HG03095 (cell line): Measurements from ENCODE around the gene SLC7A8.

ENCODE experiments used
- ATAC-seq: cut with Tn5 transposase; IDR thresholded peaks from one replicate; pipeline ENCODE4 v1.9.1; 2021; ENCODE audit warnings: moderate library complexity; ENCODE audit not compliant: unreplicated experiment

The SLC7A8 gene

GRCh38 chr14:23159532-23159931 is 23.9 kb downstream of the SLC7A8 start:
- ATAC-seq = no peak

- ATAC-seq = no peak
Observed at GRCh38 chr14:23158779-23159178, 24.7 kb downstream of the SLC7A8 start.

GRCh38 chr14:23154964-23155587 is 28.4 kb downstream of the SLC7A8 start:
- no peak for ATAC-seq

DNA sequence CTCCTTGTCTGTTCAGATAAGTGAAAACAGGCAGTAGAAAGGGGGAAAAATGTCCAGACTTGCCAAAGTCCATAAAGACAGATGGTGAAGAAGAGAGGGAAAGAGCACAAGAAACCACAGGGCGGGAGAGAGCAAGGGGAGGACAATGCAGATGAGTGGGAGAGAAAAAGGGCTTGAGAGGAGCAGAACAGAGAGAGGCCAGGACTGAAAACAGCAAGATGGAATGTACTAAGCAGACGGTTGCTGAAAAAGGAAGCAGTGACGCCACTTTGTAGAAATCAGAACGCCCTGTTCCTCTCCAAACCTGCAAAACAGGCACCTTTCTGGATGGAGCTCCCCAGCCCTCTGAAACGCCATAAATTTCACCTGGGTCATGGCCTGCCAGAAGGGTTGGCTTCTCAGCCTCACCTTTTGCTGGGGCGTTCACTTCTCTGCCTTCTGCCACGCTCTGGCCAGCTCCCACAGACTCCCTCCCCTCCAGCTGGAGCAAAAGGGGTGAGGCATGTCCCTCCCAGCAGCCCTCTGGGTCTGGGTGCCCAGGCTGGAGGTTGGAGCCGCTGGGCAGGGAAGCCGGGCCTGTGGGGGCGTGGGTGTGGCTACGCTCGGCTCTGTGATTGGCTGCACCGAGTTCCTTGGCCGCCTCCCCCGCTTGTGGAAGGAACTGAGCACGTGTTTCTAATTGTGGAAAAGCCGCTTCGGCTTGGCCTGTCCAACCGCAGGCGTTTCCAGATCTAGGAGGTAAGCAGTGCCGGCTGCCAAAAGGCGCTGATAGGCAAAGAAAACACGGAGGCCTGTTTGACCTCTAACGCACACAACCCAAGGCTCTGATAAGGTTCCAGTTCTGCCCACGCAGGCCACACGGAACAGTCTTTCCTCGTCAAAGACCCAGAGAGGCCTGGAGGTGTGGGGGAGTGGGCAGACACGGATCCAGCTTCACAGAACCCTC is 29.3 kb downstream of the SLC7A8 start:
- ATAC-seq = no peak

GRCh38 chr14:23151342-23151741 is 32.1 kb downstream of the SLC7A8 start:
- no peak for ATAC-seq

- no peak for ATAC-seq
Observed at GRCh38 chr14:23149745-23150144, 33.7 kb downstream of the SLC7A8 start.

GRCh38 chr14:23148591-23149249 is 34.7 kb downstream of the SLC7A8 start:
- ATAC-seq = no peak

DNA sequence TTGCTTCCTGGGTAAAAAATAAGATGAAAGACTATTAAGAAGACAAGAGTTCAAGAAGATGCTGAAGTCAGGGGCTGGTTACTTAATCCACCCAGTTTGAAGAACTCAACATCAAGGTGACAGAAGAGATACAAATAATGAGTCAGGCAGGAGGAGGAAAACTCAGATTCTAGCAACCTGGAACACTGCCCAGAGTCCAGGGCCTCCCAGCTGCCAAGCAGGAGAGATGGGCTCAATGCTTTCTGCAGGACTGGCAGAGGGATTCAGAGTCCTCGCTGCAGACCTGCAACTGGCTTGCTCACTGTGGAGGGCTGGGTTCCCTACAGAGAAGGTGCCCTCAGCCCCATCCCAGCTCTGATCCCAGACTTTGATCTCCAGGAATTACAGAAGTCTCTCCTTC is 35.8 kb downstream of the SLC7A8 start:
- ATAC-seq = no peak

GRCh38 chr14:23146980-23147379 is 36.5 kb downstream of the SLC7A8 start:
- ATAC-seq = no peak

DNA sequence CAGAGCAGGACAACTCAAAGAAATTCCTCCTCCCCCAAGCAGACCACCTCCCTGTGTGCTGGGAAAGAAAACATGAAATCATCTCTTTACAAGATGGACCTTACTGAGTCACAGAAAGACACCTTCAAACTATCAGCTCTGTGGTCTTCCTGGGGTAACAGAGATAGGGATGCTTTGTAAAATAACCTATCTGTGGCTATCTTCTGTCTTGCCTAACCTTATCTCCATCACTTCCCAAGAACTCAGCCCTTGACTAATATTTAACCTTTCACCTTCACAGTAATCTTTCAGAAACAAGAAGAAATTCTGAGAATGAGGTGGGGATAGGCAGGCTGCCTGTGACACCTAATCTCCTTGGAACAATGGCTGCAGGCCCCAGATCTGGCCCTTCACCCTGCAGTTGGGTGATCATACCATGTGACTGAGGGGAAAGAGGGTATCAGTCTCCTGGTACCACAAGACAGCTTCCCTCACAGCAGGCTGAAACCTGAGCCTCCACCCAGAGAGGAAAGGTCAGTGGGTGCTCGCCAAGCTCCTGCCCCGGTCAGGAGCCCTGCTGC is 37.0 kb downstream of the SLC7A8 start:
- ATAC-seq = no peak

DNA sequence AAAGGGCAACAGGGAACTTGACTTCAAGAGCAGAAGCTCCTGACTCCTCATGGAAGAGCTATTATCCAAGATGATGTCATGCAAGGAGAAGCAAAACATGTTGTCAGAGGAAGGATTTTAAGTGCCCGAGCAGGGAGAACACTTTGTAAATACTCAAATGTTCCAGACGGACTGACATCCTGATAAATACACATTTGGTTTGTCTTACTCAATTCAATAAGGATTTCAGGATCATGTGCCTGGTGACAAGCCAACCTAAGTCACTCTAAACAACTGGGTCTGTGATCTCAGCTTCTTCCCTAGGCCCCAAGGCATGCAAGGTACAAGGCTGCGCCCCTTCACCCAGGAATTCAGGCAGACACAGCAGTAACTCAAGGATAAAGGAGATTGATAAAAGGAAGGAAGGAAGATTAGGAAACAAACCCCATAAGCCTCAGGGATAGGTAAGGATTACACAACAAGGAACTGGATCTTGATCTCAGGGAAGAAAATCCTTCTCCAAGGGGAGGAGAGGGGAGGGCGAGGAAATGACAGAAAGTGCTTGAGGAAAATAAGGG is 37.6 kb downstream of the SLC7A8 start:
- no peak for ATAC-seq

DNA sequence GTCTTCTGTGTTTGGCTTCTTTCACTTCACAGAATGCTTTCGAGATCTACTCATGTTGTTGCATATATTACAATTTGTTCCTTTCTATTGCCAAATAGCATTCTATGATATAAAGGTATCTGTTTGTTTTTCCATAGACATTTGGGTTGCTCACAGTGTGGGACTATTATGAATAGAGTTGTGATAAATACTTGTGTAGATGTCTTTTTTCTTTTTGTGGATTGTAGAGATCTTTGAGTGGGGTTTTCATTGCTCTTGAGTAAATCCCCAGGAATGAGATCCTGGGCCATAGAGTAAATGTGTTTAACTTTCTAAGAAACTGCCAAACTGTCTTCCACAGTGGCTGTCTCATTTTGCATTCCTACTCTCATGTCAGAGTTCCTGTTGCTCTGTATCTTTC is 39.5 kb downstream of the SLC7A8 start:
- no peak for ATAC-seq

- ATAC-seq = no peak
Observed at GRCh38 chr14:23142826-23143225, 40.6 kb downstream of the SLC7A8 start.

DNA sequence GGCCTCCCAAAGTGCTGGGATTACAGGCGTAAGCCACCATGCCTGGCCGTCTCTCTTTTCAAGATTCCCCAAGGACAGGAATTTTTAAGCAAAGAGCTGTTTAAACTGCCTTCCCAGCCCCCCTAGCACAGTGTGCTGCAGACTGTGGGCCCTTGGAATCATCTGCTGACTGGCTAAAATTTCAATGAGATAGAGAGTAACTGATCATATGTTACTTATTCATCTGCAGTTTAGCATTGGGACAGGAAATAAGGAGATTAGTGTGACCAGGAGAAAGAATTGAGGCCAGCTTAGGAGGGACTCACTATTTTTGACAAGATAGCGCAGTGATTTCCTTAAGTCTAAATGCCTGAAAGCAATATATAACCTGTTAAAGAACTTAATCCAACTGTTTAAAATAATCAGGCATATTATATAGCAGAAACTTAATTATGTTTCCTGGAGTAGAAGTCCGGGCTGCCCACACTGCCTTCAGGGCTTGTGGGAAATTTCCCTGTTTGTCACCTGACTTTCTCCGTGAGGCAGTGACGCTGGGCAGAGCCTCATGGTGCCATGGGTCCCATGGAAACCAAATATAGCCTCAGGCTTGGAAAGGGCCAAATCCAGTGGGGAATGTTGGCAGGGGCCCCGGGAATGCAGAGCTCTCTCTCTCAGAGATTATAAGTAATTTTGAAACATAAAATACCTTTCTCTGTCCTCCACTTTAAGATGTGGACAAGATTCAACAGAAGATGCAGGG is 41.6 kb downstream of the SLC7A8 start:
- ATAC-seq = no peak

DNA sequence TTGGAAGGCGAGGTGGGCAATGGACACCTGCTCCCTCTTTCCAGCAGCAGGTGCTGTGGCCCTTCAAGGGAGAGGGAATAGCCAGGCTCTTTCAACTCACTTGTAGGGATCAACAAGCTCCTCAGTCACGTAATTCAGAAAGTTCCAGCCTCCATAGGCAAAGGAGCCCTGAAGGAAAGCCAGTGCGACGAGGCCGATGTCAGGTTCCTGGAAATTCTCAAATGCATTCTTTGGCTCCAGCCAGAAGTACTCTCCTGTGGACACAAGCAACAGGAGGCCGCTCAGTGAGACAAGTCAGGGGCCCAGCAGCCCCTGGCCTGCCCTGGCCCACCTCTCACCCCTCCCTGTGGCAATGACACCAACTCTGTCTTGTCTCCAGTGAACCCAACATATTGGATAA is 43.1 kb downstream of the SLC7A8 start:
- ATAC-seq = no peak

DNA sequence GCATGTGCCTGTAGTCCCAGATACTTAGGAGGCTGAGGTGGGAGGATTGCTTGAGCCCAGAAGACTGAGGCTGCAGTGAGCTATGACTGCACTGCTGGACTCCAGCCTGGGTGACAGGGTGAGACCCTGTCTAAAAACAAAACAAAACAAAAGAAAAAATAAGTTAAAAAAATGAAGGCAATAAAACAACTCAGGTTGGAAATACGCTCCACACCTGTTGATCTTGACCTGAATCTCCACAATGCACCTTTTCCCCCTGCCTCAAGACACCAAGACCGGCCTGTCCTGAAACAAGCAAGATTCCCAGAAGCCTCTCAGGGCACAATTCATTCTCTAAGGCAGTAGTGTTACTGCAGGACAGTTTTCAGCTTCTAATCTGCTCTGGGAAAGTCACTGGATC is 43.6 kb downstream of the SLC7A8 start:
- ATAC-seq = no peak

GRCh38 chr14:23137813-23138535 is 45.5 kb downstream of the SLC7A8 start:
- no peak for ATAC-seq

DNA sequence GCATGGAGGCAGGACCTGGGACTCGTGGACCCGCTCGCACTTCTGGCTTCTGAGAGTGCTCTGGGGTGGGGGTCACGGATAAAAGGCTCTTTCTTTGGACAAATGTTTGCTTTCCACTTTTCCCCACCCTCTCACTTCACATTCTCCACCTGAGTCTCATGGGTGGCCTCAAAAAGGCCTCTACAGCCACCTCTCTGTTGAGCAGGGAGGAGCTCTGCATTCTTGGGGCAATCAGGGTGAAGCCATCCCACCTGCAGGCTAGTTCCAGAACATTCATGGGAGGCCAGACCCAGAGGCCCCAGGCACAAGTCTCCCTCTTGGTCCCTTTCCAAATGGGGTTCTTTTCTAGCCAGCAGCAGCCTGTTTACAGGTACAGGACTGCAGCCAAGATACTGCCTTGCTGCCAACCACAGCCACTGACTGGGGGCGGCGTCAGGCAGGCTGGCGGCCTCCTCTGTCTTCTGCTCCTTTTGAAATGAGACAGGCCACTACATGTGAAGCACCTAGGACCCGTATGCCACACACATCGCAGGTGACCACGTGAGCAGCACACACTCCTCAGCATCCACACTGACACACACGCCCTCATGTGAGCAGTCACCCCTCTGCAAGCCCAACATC is 46.2 kb downstream of the SLC7A8 start:
- ATAC-seq = no peak

GRCh38 chr14:23136566-23137133 is 46.8 kb downstream of the SLC7A8 start:
- ATAC-seq = no peak
